Stimulated activated CD8-positive, alpha-beta memory T cell treated with anti-CD3 and anti-CD28 coated beads, Interleukin-2, amount 100 ng/mL, for 48 hours (primary cell): ENCODE data around the gene ASF1B.
A peak's percentile ranks its signal among the peaks of the same experiment; 100 is the strongest.

ENCODE experiments used
- DNase-seq, 2 donors: peaks; one replicate each; pipeline ENCODE4 v3.0.0-alpha.2; 2020; ENCODE audit warnings: low read depth in 2 of 2

ASF1B gene

DNA sequence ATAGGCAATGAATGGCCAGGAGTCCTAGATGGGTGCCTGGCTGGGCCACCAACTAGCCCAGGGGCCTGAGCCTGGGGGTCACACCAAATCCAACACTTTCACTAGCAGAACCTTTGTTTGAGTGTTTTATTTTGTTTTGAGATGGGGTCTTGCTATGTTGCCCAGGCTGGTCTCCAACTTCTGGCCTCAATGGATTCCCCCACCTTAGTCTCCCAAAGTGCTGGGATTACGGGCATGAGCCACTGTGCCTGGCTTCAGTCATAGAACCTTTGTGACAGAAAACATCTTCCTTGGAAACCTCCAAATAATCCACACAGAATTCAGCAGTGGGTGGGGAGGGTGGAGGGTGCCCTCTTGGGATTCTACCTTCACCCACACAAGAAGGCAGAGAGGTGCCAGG is 24.9 kb downstream of the ASF1B start:
- no peak for DNase-seq

DNA sequence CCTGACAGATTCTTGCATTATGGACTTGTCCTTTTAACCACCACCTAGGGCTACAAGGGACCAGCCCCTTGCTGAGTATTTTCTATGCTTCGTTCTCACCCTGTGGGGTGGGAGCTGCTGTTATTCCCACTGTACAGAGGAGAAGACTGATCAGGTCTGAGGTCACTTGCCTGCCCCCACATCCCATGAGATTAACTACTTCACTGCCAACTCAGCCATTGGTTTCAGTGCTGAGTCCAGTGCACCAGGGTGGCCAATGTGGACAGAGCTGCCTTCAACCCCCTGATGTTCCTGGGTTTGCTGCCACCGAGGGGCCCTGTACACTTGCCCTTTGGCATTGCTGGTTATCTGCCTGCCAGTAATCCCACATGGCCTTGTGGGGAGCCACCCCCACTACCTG is 25.7 kb downstream of the ASF1B start:
- DNase-seq: no peak

DNA sequence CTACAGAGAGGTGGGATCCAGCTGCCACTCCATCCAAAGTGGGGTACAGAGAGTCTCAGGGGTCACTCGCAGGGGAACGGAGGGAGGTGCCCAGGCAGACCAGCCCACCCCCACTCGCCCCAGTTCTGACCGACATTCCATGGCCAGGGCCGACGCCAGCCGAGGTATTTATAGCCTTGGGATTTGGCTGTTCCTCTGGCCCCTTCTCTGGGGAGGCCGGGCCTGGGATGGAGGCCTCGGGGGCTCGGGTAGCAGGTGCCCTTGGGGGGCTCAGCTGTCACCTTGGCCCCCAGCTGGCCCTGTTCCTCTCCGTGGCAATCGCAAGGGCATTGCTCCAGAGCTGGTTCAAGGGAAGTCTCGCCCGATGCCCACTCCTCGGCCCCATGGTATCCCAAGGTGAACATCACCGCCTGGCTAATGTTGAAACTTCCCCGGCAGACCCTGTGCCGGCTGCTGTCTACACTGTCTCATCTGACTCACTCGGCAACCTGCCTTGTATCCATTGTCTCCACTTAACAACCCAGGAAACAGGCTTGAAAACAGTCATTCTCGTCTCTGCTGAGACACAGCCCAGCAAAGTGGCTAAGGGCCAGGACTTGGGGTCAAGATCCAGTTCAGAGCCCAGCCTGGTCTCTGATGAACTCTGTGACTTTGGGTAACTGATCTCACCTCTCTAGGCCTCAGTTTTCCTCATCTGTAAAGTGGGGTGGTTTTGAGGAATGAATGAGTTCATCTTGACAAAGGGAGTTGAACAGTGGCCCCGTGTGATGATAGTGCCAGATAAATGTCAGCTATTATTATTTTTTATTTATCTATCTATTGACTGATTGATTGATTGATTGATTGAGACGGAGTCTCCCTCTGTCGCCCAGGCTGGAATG is 28.6 kb downstream of the ASF1B start:
- no peak for DNase-seq

DNA sequence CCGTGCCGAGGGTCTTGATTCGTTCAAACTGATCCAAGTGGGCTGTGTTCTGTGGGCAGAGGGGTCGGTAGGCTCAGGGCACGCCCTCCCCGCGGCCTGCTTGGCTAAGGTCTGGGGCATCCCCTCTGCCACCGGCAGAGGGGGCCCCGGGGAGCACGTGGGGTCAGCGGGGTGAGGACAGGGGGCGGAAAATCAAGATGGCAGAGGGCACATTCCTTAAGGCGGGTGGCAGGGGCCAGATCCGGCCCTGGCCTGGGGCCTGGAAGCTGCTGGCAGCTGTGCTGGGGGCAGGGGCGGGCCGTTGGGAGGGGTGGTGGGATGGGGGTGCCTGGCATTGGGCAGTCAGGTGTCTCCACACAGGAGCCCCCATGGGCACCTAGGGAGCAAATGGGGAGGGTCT is 29.5 kb downstream of the ASF1B start:
- DNase-seq: no peak

DNA sequence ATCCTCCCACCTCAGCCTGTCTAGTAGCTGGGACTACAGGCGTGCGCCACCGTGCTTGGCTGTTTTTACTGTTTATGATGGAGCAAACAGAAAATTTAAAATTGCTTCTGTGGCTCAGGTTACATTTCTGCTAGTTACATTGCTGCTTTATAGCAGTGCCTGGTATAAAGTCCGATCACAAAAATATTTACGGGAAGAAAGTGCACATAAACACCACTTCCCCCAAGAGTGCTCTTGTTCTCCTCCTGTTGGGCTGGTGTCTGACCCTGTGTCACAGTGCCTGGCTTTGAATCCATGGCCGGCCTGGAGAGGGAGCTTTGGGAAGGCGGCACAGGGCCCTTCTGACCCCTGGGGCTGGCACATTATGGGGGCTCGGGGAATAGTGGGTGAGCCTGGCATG is 30.7 kb downstream of the ASF1B start:
- DNase-seq: no peak

DNA sequence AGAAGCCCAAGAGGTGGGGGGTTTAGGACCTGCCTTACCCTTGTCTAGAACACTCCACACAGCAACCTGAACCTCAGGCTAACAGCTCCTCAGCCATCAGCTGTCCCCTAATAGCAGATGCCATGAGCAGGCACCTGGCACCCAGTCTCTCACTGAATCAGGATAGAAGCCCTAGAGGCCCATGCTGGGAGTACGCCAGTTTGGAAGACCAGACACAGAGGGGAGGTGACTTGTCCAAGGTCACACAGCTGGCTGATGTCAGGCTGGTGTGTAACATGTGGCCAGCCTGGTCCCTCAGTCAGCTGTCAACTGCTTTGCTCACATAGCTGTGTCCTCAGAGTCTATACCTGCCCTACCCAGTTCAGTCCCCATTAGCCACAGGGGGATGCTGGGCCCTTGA is 33.1 kb downstream of the ASF1B start:
- DNase-seq: no peak

DNA sequence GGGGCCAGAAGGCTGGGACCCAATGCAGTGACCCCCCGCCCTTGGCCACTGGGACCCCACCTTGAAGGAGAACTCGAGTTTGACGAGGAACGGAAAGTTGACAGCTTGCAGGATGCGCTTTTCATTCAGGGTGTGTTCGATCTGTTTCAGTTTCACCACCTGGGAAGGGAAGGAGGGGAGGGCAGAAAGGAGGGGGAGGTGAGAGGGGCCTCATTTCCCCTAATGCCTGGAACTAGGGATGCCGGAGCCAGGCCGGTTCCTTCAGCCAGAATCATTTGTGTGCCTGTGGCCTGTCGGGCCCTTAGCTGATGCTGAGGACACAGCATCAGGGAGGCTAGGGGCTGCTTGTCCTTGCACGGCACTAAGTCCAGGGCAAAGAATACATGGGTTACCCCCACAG is 33.6 kb downstream of the ASF1B start:
- DNase-seq: no peak

DNA sequence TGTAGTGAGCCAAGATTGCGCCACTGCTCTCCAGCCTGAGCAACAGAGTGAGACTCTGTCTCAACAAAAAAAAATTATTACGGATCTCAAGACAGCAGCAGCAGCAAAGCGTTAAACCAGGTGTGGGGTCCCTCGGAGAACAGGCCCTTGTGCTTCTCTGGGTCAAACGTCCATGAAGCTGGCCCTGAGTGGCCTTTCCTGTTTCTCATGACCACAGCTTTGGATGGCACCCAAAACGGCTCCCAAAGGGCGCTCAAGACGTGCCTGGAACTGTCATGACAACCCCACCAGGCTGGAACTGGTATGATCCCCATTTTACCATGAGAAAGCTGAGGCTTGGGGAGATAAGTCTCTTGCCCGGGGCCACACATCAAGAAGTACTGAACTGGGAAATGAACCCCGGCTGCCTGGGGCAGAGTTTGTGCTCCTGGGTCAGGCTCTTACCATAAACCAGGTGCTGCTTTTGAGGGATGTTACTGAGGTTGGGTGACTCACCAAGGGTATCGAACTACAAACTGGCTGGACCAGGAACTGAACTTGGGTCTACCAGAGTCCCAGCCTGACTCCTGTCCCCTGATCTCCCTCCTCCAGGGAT is 34.2 kb downstream of the ASF1B start:
- DNase-seq: no peak

DNA sequence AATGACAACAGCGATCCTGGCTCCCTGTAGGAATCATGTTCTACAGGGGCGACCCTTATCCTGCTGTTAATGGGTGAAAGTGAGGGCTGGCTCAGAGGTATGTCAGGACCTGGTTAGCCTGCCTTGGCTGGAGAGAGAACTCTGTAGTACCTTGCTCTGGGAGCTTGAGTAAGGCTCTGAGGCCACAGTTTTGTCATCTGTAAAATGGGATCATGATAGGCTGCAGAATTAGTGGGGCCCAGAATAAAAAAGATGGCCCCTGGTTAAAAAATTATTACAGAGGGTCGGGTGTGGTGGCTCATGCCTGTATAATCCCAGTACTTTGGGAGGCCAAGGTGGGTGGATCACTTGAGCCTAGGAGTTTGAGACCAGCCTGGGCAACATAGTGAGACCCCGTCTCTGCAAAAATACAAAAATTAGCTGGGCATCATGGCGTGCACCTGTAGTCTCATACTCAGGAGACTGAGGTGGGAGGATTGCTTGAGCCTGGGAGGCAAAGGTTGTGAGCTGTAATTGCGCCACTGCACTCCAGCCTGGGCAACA is 35.3 kb downstream of the ASF1B start:
- DNase-seq: no peak

DNA sequence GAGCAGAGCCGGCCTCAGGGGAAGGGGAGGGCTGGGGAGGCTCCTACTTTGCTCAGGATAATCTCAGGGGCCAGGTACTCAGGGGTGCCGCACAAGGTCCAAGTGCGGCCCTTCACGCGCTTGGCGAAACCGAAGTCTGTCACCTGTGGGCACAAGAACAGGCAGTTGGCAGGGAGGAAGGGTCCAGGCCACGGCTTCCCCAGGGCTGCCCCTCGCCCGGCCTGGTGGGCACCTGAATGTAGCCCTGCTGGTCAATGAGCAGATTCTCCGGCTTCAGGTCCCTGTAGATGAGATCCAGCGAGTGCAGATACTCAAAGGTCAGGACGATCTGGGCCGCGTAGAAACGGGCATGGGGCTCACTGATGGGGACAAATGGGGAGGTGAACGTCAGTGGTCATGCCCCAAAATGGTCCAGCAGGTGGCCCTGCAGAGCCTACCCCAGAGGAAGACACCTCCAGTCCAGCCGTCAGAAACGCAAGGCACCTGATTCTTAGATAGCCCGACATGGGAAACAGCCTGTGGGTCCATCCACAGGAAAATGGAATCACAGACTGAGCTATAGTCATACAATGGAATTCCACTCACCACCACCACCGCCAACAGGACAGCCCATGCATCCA is 38.7 kb downstream of the ASF1B start:
- no peak for DNase-seq

DNA sequence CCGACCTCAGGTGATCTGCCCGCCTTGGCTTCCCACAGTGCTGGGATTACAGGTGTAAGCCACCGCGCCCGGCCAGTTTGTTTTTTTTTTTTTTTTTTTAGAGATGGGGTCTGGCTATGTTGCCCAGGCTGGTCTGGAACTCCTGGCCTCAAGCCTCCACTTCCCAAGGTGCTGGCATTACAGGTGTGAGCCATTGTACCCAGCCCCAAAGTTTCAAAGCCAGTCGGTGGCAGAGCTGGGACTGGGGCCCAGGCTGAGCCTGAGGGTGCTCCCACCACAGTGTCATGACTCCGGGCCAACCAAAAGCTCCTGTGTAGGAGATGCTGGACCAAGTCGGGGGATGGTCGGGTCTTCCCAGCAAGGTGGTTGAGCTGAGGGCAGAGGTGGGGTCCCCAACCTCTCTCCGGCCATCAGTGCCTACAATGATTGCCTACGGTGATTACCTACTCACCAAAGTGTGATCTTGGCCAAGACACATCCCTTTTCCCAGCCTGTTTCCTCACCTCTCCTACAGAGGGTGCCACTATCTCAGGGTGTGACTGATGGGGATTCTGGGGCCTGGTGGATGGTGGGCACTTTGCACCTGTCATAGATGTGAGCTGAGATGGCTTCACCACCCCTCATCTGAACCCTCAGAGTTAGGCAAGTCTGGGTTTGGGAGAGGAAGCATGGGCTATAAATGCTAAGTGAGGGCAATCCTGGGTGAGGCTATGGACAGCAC is 40.0 kb downstream of the ASF1B start:
- no peak for DNase-seq

DNA sequence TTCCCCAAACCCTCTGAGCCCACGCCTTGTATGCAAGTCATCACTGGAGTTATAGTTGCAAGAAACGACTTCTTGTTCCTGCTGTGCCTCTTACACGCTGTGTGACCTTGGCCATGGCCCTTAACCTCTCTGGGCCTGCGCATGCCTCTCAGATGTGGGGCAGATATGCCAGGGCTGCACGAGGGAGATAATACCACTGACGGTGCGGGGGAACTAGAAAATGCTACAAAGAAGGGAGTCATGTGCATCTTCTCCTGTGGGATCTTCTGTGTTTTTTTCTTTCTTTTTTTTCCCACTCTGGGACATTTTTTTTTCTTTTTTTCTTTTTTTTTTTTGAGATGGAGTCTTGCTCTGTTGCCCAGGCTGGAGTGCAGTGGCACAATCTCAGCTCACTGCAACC is 41.5 kb downstream of the ASF1B start:
- no peak for DNase-seq

DNA sequence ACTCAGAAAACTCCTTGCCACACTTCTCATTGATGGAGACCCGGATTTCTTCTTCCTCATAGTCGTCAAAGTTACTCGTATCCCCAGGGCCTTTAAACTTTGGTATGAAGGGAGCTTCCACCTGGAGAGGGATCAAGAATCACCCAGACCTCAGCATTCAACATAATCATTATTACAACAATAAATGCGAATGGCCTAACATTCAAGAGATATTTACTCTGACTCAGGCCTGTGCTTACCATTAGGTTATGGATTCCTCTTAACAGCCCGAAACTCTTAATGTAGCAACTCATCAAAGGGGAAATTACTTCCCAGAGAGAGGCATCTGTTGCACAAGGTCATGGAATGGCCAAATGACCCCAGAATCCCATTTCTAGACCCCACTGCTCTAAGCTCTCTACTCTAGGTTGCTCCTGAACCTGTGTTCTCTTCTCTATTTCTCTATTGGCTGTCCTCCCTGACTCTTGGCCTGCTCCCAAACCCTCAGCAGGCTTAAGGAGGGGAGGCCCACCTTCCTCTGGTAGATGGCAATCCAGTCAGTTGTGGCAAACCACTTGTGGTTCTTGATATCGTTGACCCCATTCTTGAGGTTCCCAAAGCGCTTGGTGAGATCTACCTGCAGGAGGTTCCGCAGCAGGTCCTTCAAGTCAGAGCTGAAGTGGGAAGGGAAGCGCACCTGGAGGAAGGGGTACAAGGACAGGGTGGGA is 43.1 kb downstream of the ASF1B start:
- no peak for DNase-seq

DNA sequence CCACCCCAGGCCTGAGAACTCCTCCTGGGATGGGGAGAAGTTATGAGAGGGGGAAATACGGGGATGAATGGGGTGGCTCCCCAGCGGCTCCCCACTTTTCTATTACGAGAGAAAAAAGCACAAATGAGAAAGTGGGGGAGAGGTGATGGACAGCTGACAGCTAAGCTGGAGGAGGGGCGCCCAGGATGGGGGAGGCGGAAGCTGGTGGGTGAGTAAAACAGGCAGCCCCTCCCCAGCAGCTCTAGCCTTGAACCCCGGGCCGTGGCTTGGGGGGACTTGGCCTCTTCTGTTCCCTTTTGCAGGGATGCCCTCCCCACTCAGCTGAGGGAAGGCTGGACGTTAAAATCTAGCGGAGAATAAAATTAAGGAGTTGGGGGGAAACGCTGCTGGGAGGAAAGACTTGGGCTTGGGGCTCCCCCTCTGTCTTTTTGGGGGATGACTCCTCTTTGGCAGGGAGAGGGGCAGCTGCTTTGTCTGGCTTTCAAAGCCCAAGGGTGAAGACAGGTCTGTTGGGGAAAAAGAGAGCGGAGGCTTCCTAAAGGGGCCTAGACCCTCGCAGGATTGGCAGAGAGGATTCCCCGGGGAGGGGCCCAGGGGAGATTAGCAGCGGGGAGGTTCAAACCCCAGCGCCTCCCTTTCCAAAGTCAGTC is 44.5 kb downstream of the ASF1B start:
- peak in 1 of 2 donors; percentile 17 for DNase-seq

DNA sequence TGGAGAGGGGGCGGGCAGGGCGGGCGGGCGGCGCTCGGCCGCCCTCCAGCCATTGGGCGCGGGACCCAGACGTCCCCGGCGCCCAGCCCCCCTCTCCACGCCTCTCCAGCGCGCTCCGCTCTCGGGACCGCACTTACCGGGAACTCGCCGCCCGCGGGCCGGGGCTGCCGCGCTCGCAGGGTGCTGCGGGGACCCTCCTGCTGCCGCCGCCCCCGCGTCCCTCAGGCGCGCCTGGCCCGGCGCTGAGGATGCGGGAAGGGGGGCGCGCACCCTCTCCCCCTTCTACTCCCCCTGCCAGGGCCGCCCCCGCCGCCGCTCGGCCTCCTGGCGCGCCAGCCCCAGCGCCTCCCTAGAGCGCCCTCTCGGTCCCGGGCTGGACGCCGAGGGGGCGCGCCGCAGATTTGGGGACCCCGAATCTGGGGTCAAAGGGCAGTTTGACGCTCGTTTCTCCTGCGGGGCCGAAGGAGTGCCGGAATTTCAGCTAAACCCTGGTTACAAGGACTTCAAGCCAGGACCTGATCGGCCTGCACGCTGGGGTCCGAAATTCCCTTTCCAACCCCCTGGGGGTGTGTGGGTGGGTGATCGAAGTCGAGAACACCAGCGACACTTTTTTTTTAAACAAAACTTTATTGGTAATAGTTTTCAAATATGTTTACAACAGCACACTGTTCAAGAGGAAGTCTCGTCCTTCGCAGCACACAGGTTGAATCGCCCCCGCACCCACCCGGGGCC is 45.1 kb downstream of the ASF1B start:
- peak; percentile 67 to 68 for DNase-seq

DNA sequence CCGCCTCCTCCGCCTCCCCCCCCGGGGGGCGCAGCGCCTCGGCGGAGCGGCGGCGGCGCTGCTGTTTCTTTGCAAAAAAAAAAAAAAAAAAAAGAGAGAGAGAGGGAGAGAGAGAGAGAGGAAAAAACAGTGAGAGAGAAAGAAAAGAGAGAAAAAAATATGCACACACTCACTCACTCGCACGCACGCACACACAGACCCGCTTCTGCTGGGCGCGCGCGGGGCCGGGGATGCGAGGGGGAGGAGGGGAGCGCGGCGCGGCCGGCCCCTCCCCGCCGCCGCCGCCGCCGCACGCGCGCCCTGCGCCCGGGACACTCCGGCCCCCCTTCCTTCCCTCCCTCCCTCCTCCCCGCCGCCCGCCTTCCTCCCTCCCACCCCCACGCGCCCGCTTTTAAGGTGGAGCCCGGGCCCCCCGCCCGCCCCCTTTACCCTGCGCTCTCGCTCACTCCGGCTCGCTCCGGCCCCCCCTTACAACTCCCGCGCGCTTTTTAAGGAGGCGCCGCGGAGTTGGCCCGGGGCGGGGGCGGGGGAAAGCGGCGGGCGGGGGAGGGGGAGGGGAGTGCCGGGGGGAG is 45.8 kb downstream of the ASF1B start, which contains the start of gene SAMD1:
TSS of gene SAMD1 (minus strand) at position 243 of the 572 bp plus-strand sequence.
- DNase-seq: peak; percentile 67 to 78

DNA sequence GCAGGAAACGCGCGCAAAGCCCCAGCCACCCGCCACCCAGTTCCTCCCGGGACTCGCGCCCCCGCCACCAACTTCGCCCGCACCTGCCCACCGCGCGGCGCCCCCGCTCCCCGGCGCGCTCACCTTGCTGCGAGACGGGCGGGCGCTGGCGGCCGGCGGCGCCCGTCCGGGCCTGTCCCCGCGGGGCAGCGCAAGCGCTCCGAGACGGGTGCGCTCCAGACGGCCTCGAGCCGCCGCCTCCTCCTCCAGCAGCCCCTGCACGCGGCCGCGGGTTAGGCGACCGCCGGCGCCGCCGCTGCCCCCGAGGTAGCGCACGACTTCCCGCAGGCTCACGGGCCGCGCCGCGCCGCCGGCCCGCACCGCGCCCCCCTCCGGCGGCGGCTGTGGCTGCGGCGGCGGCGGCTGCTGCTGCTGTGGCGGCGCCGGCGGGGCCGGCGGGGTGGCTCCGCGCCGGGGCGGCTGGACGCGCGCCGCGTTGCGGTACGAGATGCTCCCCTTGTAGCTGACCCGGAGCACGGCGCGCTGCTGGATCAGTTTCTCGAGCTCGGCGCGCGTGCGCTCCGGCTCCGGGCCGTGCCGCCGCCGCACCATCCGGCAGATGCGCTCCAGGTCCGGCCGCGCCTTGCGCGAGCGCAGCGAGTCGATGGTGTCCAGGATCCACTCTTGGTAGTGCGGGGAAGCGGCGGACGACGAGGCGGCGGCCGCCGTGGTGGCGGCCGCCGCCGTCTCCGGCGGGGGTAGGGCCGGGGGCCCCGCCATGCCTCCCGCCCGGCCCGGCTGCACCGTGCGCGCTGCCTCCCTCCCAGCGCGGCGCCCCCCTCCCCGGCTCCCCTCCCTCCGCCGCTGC is 46.5 kb downstream of the ASF1B start:
- DNase-seq: peak in 1 of 2 donors; percentile 44

DNA sequence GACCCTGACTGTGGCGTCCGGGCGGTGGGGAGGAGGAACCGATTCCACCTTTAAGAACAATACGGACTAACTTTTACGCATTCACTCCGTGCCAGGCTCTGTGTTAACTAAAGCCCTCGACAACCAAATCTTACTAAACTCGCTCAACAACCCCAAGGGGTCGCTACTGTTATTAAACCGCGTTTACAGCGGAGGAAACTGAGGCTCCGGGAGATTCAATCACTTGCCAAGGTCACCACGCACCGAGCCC is 47.1 kb downstream of the ASF1B start:
- DNase-seq: no peak
